GM20000 (cell line): ENCODE data around the gene GALNT11.

Source experiments
- DNase-seq: peaks from one replicate; pipeline ENCODE4 v3.0.0; 2012; ENCODE audit warnings: low spot score
- TF ChIP-seq, protein P1 (sequence below): IDR thresholded peaks from 2 replicates; pipeline ENCODE4 v1.5.1; 2012; ENCODE audit warnings: mild to moderate bottlenecking, control low read depth; ENCODE audit errors: extremely low read depth, missing control alignments

GALNT11 gene

DNA sequence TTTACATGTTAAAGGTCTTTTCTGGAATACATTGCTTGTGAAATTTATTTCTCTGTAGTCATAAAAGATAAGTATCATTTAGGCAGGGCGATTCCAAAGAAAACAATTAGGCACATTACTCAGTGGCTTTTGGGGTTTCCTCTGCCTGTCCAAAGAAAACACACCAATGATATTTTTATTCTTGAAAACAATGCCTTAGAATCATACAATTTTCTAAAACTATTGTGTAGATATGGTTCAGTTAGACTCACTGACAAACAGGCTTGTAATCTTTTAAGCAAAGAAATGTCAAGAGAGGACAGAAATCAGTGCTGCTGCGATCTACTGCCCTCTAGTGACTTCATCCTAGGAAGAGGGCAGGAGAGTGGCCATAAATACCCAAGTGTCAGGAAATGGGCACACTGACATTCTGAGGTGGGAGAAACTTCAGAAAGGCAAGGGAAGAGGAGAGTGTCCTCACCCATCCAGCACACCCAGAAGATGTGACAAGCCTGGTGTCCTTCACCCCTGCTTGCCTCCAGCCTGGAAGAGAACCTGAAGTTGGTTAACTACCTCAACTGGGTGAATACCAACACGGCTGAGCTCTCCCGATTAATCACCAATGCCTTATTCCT lies 120.5 kb downstream of the GALNT11 start:
- TF ChIP-seq, protein P1, sequence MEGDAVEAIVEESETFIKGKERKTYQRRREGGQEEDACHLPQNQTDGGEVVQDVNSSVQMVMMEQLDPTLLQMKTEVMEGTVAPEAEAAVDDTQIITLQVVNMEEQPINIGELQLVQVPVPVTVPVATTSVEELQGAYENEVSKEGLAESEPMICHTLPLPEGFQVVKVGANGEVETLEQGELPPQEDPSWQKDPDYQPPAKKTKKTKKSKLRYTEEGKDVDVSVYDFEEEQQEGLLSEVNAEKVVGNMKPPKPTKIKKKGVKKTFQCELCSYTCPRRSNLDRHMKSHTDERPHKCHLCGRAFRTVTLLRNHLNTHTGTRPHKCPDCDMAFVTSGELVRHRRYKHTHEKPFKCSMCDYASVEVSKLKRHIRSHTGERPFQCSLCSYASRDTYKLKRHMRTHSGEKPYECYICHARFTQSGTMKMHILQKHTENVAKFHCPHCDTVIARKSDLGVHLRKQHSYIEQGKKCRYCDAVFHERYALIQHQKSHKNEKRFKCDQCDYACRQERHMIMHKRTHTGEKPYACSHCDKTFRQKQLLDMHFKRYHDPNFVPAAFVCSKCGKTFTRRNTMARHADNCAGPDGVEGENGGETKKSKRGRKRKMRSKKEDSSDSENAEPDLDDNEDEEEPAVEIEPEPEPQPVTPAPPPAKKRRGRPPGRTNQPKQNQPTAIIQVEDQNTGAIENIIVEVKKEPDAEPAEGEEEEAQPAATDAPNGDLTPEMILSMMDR: no peak
- DNase-seq: no peak

- TF ChIP-seq, protein P1: no peak
- no peak for DNase-seq
Observed at GRCh38 chr7:152148706-152149105, 123.2 kb downstream of the GALNT11 start.

DNA sequence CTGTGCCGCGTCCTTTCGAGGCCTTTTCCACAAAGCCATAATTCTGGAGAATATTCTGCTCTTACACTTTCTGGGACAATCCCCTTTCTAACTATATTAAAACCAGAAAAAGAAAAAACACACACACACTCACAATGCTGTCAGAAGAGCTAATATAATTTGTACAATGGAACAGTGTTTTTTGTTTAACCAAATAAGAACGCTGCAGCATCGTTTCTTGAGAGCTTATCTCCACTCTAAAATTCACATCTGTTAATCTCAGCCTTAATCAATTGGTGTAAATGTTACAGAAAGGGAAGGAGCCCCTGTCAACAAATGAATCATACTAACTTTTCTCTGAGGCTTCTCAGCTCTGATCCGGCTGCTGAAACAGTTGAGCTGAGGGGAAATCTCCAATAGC lies 123.9 kb downstream of the GALNT11 start:
- TF ChIP-seq, protein P1: no peak
- no peak for DNase-seq

DNA sequence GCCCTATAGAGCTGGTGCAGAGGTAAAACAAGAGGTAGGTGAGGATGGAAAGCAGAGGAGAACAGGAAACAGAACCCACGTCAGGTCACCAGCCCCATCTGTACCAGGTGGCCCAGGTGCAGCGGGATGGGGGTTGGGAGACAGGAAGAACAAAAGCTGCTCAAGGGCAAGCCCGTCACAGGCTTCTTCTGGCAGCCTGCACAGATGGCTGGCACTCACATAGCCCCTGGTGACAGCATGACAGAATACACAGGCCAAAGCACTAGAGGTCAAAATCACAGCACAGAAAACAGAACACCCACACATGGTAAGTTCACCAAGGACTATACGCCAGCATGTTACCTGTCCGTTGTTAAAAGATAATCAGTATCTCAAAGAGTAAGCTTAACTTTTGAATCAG lies 126.8 kb downstream of the GALNT11 start:
- DNase-seq: no peak
- TF ChIP-seq, protein P1: no peak

GRCh38 chr7:152158801-152159587 lies 133.5 kb downstream of the GALNT11 start:
- peak; percentile 68 for DNase-seq
- TF ChIP-seq, protein P1: no peak

DNA sequence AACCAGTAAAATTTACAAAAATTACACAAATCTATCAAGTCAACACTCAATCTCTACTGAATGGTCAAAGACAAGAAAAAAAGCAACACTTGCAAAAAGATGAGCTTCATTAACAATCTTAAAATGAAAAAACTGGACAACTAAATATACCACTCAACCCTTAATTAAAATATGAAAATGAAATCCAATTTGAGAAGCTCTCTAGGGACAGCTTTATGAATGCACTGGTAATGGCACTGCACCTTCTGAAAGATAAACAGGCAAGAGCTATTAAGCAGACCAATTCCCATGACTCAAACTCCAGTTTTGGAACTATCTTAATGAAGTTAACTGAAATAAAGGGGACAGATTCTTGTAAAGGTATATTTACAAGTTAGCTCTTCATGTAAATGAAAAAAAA lies 135.7 kb downstream of the GALNT11 start:
- TF ChIP-seq, protein P1: no peak
- DNase-seq: no peak

GRCh38 chr7:152162287-152162686 lies 136.8 kb downstream of the GALNT11 start:
- TF ChIP-seq, protein P1: no peak
- DNase-seq: no peak
